ENCODE data around the gene PDE4B.

PDE4B gene

DNA sequence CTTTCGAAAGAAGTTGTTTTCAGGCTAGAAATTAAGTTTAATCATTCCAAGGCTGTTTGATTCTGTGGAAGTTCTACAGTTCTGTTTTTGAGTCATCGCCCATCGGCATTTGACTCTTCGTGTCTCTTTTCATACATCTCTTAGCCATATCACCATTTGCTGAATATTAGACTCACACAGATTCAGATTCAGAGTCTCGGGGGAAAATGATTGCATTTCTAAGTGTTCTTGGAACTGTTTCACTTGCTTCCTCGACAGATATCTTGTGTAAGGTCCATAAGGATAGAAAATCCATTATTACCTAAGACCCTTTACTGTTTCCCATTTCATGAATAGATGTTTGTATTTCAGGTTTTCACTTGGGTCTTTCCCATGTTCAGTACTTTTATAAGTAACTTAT is 504.3 kb downstream of the PDE4B start:
- TF ChIP-seq, protein P1, sequence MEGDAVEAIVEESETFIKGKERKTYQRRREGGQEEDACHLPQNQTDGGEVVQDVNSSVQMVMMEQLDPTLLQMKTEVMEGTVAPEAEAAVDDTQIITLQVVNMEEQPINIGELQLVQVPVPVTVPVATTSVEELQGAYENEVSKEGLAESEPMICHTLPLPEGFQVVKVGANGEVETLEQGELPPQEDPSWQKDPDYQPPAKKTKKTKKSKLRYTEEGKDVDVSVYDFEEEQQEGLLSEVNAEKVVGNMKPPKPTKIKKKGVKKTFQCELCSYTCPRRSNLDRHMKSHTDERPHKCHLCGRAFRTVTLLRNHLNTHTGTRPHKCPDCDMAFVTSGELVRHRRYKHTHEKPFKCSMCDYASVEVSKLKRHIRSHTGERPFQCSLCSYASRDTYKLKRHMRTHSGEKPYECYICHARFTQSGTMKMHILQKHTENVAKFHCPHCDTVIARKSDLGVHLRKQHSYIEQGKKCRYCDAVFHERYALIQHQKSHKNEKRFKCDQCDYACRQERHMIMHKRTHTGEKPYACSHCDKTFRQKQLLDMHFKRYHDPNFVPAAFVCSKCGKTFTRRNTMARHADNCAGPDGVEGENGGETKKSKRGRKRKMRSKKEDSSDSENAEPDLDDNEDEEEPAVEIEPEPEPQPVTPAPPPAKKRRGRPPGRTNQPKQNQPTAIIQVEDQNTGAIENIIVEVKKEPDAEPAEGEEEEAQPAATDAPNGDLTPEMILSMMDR (IDR thresholded peaks at IDR 0.05; ENCODE audit: extremely low read depth, missing control alignments) = no peak
- DNase-seq (ENCODE audit: low spot score) = no peak

DNA sequence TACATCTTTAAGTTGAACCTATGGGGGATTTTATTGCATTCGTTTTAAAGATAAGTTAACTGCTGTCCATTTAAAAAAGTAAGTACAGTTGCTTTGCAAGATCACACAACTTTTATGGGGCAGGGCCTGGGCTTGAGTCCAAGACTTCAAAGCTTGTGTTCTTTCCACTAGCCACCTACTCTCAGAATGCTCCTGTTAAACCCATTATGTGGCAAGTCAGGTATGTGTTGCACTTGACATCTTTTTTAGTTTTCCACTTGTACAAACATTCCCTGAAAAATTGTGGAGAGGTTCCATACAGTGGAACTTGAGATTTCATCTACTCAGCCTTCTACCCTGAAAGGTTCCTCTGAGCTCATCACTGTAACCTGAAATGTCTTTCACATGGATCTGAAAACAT is 505.8 kb downstream of the PDE4B start:
- TF ChIP-seq, protein P1 (IDR thresholded peaks at IDR 0.05; ENCODE audit: extremely low read depth, missing control alignments) = no peak
- no peak for DNase-seq (ENCODE audit: low spot score)

DNA sequence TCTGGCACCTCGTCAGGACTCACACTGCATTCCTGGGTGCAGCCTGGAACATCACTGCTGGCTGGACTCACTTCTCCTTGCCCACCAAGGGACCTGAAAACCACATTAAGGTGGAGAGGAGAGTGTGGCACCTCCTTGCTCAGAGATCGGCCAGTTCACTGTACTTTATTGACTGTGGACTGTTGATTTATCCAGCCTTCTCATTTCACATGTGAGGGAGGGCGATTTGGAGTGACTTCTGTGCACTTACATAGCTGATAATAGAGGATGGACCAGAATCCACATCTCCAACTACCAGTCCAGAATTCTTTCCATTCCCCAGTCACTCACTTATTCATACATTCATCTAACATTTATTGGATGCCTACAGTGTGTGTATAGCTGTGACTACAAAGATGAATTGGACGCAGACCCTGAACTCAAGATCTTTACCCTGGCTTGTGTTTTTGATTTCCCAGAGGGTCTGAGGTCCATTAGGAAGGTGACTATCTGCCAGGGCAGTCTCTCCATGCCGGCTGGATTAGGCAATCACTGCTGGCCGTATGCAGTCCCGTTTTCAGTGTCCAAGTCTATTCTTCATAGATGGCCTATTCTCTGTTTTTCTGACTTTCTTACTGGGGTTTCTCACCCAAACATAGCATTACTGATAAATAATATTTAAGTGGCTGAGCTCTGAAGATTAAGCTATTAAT is 507.7 kb downstream of the PDE4B start:
- TF ChIP-seq, protein P1 (IDR thresholded peaks at IDR 0.05; ENCODE audit: extremely low read depth, missing control alignments) = no peak
- no peak for DNase-seq (ENCODE audit: low spot score)

DNA sequence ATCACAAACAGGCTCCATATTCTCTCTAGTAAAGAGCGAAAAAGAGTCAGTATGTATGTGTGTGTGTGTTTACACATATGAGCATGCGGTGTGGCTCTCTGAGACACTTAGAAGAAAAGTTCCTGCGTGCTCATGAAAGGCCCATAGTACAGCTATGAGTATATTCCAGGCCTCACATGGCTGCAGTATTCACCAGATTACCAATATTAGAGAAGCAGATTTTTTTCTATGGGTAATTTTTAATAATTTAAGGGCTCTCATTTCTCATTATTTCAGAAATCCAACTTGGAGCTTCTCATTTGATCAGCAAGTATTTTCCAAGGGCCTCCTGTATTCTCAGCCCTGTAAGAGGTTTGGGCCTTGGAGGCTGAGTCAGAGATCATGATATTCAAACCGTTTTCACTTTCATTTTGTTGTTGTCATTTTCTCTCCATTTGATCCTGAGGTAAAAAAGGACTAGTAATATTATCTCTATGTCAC is 508.3 kb downstream of the PDE4B start:
- DNase-seq (ENCODE audit: low spot score) = peak; percentile 36
- TF ChIP-seq, protein P1 (IDR thresholded peaks at IDR 0.05; ENCODE audit: extremely low read depth, missing control alignments) = no peak

DNA sequence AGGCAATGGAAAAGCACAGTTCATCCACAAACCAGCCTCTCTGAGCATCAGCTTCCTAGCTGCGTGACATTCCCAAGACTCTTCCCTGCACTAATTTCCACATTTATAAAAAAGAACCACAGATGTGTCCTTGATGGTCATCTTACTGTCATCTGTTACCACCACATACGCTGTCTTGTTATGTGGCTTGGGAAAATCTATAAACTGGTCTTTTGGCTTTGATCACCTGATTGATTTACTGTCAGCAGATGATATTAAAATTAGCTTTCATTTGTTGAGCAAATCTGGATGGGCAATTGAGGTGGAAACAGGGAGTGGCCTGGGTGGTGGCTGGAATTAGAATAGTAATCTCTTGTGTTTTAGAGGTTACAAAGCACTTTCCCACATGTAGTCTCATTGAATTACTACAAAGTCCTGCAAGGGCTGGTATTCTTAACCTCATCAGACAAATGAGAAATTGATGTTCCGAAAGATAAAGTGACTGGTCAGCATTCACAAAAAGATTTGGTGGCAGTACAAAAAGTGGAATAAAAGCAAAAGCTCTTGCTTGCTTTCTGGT is 509.6 kb downstream of the PDE4B start:
- DNase-seq (ENCODE audit: low spot score) = no peak
- TF ChIP-seq, protein P1 (IDR thresholded peaks at IDR 0.05; ENCODE audit: extremely low read depth, missing control alignments) = no peak

DNA sequence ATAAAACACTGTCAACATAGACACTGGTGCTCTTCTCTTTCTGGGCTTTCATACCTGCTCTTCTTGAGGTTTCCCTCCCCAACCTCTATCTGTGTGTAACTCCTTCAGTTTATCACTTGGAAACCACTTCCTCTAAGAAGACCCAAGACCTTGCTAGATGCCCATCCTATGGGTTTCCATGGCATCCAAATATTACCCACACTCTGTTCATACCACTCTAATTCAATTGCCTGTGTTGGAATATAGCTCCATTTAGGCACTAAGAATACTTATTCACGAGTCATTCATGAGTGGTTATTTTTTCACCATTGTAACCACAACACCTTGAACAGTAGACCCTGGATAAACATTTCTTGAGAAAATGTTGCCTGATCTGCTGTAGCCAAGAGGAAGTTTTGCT is 510.1 kb downstream of the PDE4B start:
- no peak for DNase-seq (ENCODE audit: low spot score)
- TF ChIP-seq, protein P1 (IDR thresholded peaks at IDR 0.05; ENCODE audit: extremely low read depth, missing control alignments) = no peak

DNA sequence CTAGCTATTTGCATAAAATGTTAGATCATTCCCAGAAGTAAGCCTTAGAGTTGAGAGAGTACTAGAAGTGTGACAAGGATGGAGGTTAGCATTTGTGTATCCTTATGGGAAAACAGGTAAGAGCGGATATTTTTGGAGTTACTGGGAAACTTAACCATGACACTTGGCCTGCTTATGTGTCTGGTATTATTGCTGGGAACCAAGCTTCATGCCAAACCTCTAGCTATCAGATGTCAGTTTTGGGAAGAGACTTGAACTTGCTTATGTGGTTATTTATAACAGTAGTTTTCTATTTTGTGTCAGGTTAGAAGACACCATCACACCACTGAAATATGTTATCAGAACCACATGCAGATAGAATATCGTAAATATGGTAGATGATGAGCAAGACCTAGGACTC is 511.0 kb downstream of the PDE4B start:
- TF ChIP-seq, protein P1 (IDR thresholded peaks at IDR 0.05; ENCODE audit: extremely low read depth, missing control alignments) = no peak
- DNase-seq (ENCODE audit: low spot score) = no peak

All from GM20000 (cell line).